Limb (tissue), 2 donors: Measurements from ENCODE around the gene TCERG1L.
"Not testable (repeated sequence)": the region's sequence is repeated elsewhere in the genome, so short reads cannot be mapped to it uniquely, and the experiment has no call there.

Experiments
- DNase-seq, 2 donors: peaks; one replicate each; pipeline ENCODE4 v3.0.0-alpha.2; 2016; ENCODE audit errors: extremely low spot score in 2 of 2

Gene TCERG1L

DNA sequence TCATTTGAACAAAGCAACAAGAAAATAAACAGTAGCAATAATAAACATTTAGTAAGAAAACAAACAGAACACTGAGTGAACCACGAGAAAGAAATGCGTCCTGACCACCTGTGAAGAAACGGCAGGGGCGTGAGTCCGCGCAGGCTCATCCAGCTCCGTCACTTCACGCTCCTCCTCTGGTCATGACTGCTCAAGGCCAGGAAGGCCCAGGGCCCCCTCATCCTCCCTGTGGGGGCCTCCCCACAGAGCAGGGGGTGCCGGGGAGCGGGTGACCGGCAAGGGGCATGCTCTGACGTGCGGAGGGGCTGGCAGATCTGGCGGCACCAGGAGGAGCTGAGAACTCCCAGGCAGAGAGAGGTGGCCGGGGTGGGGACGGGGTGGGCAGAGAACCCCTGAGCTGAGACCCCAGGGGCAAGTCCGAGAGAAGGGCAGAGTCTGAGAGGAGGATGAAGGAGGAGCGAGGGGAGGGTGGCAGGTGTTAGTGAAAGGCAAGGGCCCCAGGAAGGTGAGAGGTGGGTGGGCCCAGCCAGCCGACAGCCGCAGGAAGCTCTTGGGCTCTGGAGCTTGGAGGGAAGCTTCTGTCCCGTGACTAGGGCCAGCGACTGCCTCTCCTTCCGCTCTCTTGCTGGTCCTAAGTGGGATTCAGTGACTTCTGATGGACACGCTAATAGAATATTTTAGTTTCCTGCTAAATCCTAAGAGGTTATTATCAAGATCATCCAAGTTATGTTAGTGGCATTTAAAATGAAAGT, 223.9 kb downstream of the TCERG1L start:
- no peak for DNase-seq

DNA sequence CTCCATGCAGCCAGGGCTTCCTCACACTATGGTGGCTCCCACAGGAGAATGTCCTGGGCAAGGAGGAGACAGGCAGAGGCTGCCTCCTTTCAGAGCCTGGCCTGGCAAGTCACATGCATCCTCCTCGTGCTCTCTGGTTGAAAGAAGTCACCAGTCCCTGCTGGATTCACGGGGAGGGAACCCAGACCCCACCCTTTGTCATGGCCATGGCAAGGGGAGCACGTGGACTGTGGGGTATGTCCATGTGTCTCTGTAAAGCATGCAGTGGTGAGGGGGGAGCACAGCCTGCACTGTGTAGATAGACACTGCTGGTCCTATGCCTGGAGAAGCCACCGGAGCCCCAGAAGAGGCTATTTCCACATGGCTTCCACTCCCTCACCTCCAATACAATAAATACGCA, 225.0 kb downstream of the TCERG1L start:
- no peak for DNase-seq

GRCh38 chr10:131086094-131086493, 225.4 kb downstream of the TCERG1L start:
- no peak for DNase-seq

GRCh38 chr10:131085091-131085860, 226.2 kb downstream of the TCERG1L start:
- no peak for DNase-seq

DNA sequence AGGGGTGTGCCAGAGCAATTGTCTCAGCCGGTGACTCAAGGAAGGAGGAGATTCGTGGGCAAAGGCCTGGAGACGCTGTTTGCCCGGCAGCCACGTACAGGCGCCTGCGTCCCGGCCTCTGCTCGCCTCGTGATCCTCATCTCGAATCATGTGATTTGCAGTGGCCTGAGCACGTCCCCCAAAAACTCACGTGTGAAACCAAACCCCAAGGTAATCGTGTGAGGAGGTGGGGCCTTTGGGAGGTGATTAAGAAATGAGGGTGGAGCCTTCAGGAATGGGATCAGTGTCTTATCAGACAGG, 226.8 kb downstream of the TCERG1L start:
- no peak for DNase-seq

DNA sequence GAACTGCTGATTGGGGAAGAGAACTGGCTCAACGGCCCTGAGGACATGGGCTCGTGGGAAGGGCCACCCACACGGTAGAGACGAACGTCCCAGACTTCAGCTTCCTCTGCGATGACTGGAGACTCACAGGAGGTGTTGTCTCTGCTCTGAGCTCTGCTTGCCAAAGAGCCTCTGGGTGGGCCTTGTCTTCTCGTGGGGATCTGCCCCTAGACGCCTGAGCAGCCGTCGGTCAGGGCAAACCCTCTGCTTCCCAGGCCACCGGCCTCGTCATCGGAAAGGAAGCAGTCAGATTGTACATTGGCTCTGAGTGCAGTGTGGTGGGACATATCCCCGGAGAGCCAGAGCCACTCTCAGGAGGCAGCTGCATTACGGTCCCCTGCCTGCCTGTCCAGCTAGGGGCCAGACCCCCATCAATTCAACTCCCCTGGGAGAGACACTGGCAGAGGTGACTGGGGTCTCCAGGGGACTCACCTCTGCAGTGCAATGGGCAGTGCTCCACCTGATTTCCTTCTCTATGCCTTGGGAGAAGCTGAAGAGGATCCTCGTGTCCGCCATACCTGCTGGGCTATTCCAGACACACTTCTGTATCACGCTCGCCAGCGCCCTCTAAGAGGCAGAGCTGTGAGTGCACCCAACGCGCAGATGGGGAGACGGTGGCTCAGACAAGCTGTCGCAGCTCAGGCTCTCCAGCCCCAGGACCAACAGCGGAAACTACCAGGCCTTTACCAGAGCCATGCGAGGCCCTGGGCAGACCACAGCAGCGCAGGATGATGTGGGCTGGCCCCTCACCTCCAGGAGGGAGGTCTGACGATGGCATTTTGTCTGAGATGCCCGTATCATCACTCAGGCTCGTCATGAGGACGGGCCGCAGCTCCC, 227.4 kb downstream of the TCERG1L start:
- no peak for DNase-seq

DNA sequence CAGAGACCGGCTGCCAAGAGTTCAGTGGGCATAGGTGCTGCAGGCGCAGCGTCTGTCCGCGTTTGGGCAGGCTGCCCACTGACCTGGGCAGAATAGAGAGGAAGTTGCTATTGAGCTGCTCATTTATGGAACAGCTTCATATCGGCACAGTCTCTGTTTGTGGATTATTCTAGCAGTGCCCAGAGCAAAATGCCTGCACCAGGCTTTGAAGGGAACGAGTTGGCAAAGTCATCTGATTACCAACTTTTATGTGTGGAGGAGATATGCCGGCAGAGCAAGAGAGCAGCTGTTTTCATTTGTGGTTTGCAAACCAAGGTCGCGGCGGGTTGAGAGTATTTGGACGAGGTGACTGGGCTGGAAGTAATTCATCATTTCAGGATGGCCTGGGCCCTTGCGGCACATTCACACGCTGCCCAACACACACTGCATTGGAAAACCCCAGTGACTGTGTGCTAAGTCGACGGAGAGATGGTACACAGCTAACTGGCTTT, 228.5 kb downstream of the TCERG1L start:
- DNase-seq: no peak

DNA sequence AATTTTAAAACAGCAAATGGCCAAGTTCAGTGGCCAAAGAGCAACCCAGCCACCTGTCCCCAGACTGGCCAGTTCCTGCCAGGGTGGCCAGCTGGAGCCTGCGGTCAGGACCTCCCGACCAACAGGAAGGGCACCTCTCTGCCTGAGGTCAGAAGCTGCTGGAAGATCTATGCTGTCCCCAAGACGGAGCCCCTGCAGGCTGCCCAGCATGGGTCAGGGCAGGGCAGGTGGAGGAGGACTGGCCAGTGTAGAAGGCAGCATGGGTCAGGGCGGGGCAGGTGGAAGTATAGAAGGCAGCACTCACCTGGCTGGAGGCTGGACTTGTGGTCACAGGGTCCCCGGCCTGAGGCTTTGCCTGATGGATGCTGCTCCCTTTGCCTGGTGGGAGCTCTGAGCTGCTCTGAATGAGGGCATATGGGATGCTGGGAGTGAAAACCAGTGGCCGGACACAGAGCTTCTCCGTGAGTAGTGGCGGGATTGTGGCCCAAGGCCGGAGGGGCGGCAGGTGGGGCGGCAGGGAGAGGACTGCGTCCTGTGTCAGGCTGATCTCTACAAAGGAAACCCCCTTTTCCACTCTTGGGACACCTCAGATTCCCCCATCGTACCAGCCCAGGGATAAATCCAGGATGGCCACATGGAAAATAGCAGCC, 229.2 kb downstream of the TCERG1L start:
- no peak for DNase-seq

GRCh38 chr10:131081786-131082185, 229.7 kb downstream of the TCERG1L start:
- DNase-seq: no peak

- DNase-seq: no peak
These were observed 230.1 kb downstream of the TCERG1L start for GRCh38 chr10:131081376-131081775.

- DNase-seq: no peak
These were observed 230.9 kb downstream of the TCERG1L start for GRCh38 chr10:131080571-131080970.

DNA sequence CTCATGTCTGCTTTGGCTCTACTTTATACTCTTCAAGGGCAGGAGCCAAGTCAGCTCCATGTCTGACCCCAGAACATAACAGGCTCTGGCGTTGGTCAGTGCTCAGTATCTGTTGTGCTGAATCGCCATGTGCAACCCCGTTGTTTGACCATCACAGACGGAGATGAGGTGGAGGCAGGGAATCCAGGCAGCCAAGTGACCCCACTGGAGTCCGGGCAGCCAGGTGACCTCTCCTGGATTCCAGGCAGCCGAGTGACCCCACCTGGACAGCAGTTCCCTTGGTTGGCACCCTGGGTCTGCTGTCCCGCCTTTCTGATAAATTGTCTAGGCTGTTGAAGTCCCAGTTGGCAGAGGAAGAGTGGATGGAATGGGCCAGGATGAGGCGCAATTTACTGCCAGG, 232.2 kb downstream of the TCERG1L start:
- no peak for DNase-seq

GRCh38 chr10:131078882-131079280, 232.6 kb downstream of the TCERG1L start:
- not testable (repeated sequence) for DNase-seq

DNA sequence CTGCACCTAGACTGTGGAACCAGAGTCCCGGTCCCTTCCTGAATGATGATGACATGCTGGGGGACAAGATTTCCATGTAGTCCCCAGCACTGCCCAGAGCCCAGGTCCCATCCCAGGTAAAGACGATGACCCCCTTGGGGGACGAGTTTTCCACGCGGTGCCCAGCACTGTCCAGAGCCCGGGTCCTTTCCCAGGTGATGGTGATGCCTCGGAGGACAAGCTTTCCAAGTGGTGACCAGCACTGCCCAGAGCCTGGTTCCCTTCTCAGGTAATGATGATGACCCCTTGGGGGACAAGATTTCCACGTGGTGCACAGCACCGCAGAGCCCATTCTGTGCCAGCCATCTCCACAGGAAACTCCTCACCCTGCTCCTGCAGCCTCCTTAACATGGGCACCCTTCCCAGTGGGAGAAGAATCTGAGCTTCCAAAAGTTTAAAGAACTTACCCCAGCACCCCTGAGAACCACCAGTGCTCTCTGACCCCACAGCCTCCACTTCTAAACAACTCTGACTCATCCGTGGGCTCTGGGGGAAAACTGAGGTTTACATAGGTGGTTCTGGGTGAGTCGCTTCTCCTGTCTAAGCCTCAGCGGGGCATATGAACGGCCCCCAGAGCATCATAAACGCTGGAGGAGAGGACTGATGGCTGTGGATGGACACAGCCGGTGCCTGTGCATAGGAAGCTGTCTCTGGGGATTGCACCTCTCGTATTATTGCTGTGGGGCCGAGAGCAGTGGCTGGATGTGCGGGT, 233.2 kb downstream of the TCERG1L start:
- DNase-seq: no peak

DNA sequence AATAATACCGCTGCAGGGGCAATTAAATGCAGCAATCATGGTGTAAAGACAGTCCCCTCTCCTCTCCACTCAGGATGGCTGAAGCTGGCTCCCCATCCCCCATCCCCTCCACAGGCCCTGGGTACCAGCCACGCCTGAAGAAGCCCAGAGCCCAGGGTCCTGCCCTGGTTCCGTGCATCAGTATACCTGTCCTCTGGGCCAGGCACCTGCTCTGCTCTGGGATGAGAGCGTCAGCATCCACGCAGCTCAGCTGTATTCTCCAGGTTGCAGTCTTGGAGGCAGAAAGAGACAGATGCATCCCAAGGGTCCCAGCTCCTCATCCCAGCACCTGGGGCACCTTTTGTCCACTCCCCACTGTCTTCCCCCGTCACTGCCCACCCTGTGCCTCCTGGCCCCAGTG, 233.8 kb downstream of the TCERG1L start:
- no peak for DNase-seq

DNA sequence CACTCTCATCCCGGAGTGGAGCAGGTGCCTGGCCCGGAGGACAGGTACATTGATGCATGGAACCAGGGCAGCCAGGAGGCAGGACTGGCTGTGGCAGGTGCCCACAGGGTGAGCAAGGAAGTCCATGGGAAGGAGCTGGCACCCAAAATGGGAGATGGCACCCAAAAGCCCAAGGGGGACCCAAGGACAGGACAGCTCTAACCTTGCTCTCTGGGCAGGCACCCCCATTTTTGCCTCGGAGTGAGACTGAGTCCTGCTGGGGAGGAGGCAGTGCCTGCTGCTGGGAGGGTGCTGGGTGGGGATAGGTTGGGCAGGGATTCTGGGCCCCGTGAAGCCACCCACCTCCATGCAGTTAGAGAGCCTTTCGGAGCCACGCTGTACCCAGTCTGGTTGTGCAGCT, 234.5 kb downstream of the TCERG1L start:
- DNase-seq: no peak

- DNase-seq: no peak
These were observed 235.2 kb downstream of the TCERG1L start for GRCh38 chr10:131076356-131076755.

GRCh38 chr10:131075218-131075770, 236.2 kb downstream of the TCERG1L start:
- DNase-seq: no peak

DNA sequence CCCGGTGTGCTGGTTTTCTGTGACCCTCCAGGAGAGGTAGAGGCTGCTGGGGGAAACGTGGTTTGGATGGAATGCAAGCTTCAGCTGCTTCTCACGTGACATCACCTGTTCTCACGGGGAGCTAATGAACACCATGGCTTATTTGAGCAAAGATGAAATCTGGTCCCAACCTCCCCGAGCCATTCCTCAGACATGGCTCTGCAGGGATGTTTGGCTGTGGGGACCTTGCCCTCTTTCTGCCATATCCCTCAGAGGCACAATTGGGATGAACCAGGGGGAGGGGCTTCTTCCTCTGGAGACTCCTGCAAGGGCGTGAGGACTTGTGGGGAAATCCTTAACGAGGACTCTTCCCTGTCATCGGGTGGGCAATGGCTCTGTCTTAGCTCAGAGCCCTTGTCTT, 236.8 kb downstream of the TCERG1L start:
- DNase-seq: no peak

GRCh38 chr10:131073469-131074035, 238.0 kb downstream of the TCERG1L start:
- no peak for DNase-seq
